ENCODE results near the gene LNX1. TPM values are rescaled to one million over a fixed set of nuclear protein-coding genes. Genes with fewer than 3 reads are reported as not detected.

Gene LNX1
- total RNA-seq, 2 experiments from 2014 or later = not detected

- intact Hi-C loops (cut with micrococcal nuclease; ENCODE audit: unreplicated experiment) = no loop called here
- no peak for DNase-seq (ENCODE audit: low spot score)
- Histone ChIP-seq H3K9me3 (ENCODE audit: low read length) (no peaks in the 10 kb centered on the region), H3K4me1 (ENCODE audit: insufficient read depth, low read length, poor library complexity, severe bottlenecking) (no peaks in the 10 kb centered on the region), H3K4me3 (ENCODE audit: low read depth, low read length, poor library complexity, severe bottlenecking) (no peak overlapping the region), H3K4me2 (ENCODE audit: low read length) (no peak overlapping the region), H2AFZ (ENCODE audit: low read length) (no peak overlapping the region), H4K20me1 (ENCODE audit: insufficient read depth, low read length) (no peaks in the 10 kb centered on the region), H3K9me2 (ENCODE audit: insufficient read depth, low read length) (no peaks in the 10 kb centered on the region), H3K36me3 (ENCODE audit: insufficient read depth, low read length) (peaks cover 31% of the 10 kb centered on the region), H3K27ac (ENCODE audit: low read depth, low read length, poor library complexity, severe bottlenecking) (no peak overlapping the region), H3K79me2 (ENCODE audit: insufficient read depth, low read depth, low read length) (no peaks in the 10 kb centered on the region)
- ChIA-PET CTCF (ENCODE audit: unreplicated experiment) (no interaction called here), POLR2A (interaction anchor here (0.6 to 1.1 kb wide), 3 partner anchors 10 to 919 kb away, joined by 3 to 4 read pairs (median 3); no protein-coding TSS in a partner anchor)
- BruUV-seq (replicated peaks) = no TSS peak
- TF ChIP-seq EZH2phosphoT487 (IDR thresholded peaks at IDR 0.05; ENCODE audit: borderline replicate concordance, low read depth, low read length) = no peak
- TF ChIP-seq CTCF (conservative IDR thresholded peaks at IDR 0.05; ENCODE audit: low read length) = no peak
Observed at GRCh38 chr4:53465281-53465680, 126.0 kb downstream of the LNX1 start.

DNA sequence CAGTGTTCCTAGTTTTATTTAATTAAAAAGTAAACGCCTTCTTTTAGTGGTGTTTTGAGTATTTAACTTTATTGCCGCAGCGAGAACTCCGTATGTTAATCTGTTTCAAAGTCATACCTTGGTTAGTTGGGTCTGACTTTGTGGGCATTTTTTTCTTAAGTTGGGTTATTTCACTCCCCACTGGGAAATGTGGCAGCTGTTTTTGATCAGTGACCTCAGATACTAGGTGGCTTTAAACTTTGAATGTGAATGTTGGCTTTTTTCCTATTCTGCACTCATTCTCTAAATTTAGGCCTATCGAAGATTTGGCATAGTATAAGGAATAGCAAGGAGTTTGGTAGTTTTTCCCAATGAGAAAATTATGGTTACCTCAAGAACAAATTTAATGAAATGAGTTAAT lies 127.9 kb downstream of the LNX1 start:
- Histone ChIP-seq H3K79me2 (ENCODE audit: insufficient read depth, low read depth, low read length) (no peaks in the 10 kb centered on the region), H3K4me3 (ENCODE audit: low read depth, low read length, poor library complexity, severe bottlenecking) (no peak overlapping the region), H3K36me3 (ENCODE audit: insufficient read depth, low read length) (peaks cover 51% of the 10 kb centered on the region), H3K27ac (ENCODE audit: low read depth, low read length, poor library complexity, severe bottlenecking) (no peak overlapping the region), H3K4me2 (ENCODE audit: low read length) (no peak overlapping the region), H3K4me1 (ENCODE audit: insufficient read depth, low read length, poor library complexity, severe bottlenecking) (no peaks in the 10 kb centered on the region), H3K9me2 (ENCODE audit: insufficient read depth, low read length) (no peaks in the 10 kb centered on the region), H4K20me1 (ENCODE audit: insufficient read depth, low read length) (no peaks in the 10 kb centered on the region), H2AFZ (ENCODE audit: low read length) (no peak overlapping the region), H3K9me3 (ENCODE audit: low read length) (no peaks in the 10 kb centered on the region)
- no peak for DNase-seq (ENCODE audit: low spot score)
- CTCF ChIA-PET (ENCODE audit: unreplicated experiment) = no interaction called here
- no TSS peak for BruUV-seq (replicated peaks)
- TF ChIP-seq CTCF (conservative IDR thresholded peaks at IDR 0.05; ENCODE audit: low read length) (no peak), EZH2phosphoT487 (IDR thresholded peaks at IDR 0.05; ENCODE audit: borderline replicate concordance, low read depth, low read length) (no peak)
- intact Hi-C loops (cut with micrococcal nuclease; ENCODE audit: unreplicated experiment) = no loop called here
- POLR2A ChIA-PET = interaction anchor here (1.4 kb wide), 1 partner anchor 12 kb away, joined by 4 read pairs; no protein-coding TSS in a partner anchor

GRCh38 chr4:53461244-53461643 lies 130.0 kb downstream of the LNX1 start:
- Histone ChIP-seq H3K27ac (ENCODE audit: low read depth, low read length, poor library complexity, severe bottlenecking) (no peak overlapping the region), H3K4me3 (ENCODE audit: low read depth, low read length, poor library complexity, severe bottlenecking) (no peak overlapping the region), H3K79me2 (ENCODE audit: insufficient read depth, low read depth, low read length) (no peaks in the 10 kb centered on the region), H4K20me1 (ENCODE audit: insufficient read depth, low read length) (no peaks in the 10 kb centered on the region), H3K4me2 (ENCODE audit: low read length) (no peak overlapping the region), H3K4me1 (ENCODE audit: insufficient read depth, low read length, poor library complexity, severe bottlenecking) (no peaks in the 10 kb centered on the region), H3K9me3 (ENCODE audit: low read length) (no peaks in the 10 kb centered on the region), H2AFZ (ENCODE audit: low read length) (no peak overlapping the region), H3K9me2 (ENCODE audit: insufficient read depth, low read length) (no peaks in the 10 kb centered on the region), H3K36me3 (ENCODE audit: insufficient read depth, low read length) (peaks cover 66% of the 10 kb centered on the region)
- ChIA-PET POLR2A (no interaction called here), CTCF (ENCODE audit: unreplicated experiment) (no interaction called here)
- no peak for DNase-seq (ENCODE audit: low spot score)
- TF ChIP-seq CTCF (conservative IDR thresholded peaks at IDR 0.05; ENCODE audit: low read length) (no peak), EZH2phosphoT487 (IDR thresholded peaks at IDR 0.05; ENCODE audit: borderline replicate concordance, low read depth, low read length) (no peak)
- intact Hi-C loops (cut with micrococcal nuclease; ENCODE audit: unreplicated experiment) = no loop called here
- no TSS peak for BruUV-seq (replicated peaks)

All from OCI-LY7 (cell line).